ENCODE results near the gene MCF2L2.
A peak's percentile ranks its signal among the peaks of the same experiment; 100 is the strongest.
"Not testable (repeated sequence)": the region's sequence is repeated elsewhere in the genome, so short reads cannot be mapped to it uniquely, and the experiment has no call there.

Gene MCF2L2

DNA sequence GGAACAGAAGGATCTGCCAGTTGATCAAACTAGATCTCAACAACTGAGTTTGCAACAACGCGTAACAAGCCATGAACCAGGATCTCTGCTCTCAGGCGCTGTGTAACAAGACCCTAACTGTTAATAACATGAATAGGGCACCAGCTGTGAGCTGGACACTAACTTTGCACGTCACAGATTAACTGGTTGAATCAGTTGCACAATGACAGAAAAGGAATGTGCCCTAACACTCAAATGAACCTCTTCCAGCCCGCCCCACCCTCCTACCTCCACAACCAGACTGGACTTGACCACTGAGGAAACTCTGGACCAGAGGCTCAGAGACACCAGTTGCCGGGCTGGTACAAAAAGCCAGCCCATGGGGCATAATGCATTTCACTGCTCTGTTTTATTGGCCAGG, 34.3 kb downstream of the MCF2L2 start:
- no peak for DNase-seq

- no peak for DNase-seq
These were observed 34.8 kb downstream of the MCF2L2 start for GRCh38 chr3:183393625-183394024.

DNA sequence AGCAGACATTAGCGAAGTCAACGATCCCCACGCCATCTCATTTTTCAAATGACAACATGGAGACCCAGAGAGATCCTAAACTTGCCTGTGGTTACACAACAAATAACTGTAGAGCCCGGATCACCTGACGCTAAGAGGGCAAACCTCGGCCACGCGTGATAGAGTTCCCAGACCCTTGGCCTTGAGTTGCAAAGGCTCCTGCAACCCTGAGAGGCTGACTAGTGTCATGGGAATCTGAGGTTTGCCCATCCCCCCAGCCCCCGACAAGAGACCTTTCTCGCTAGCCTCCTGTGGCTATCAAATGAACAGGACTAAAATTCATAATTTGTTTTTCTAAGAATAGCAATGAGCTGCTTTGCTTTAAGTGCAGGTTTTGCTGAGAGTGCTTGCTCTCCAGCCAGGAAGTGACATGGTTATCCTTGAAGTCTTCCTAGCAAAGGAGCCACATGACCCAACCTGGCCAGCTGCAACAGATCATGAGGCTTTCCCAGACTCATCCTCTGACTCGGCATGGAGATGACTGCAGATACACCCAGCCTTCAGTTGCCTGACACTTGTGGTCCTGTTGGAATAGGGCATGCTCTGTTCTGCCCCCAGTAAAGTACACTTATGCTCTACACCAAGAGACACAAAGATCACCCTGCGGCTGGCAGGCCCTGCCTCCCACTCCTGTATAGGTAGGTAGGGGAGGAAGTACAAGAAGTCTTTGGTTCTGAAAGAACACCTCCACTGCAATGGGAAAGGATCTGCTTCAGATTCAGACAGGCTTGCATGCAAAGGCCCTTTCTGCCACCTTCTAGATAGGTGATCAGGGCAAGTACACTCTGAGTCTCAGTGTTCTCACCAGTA, 36.0 kb downstream of the MCF2L2 start:
- peak; percentile 77 for DNase-seq

DNA sequence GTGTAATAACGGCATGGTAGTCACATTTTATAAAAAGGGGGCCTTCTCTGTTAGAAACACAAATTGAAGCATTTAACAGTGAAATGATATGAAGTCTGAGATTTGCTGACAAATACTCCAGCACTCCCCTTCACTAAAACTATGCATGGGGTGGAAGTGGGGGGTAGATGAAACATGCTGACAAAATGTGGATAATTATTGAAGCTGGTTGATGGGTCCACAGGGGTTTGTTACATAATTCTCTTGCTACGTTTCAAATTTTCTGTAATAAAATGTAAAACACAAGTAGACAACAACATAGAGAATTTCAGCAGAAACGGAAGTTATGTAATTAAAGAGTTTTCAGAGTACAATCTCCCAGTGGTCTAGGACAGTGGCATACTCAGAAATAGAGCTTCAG, 37.0 kb downstream of the MCF2L2 start:
- DNase-seq: no peak

DNA sequence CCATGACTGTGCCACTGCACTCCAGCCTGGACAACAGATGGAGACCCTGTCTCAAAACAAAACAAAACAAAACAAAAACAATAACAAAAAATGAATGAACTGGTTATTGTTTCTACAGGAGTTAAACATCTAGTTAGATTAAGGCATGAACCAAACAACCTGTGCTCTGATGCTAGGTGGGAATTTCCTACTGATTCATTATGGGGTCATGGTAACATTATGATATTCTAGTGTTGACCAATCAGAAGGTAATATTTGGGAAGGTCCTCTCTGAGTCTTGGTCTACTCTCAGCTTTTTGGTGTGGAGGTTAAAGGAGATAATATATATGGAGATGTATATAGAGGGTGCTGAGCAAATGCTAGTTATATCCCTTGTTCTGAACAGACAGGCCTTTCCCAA, 37.6 kb downstream of the MCF2L2 start:
- no peak for DNase-seq

- no peak for DNase-seq
These were observed 40.1 kb downstream of the MCF2L2 start for GRCh38 chr3:183388213-183388895.

- DNase-seq: no peak
These were observed 40.6 kb downstream of the MCF2L2 start for GRCh38 chr3:183387797-183388196.

- DNase-seq: no peak
These were observed 41.8 kb downstream of the MCF2L2 start for GRCh38 chr3:183386651-183387050.

DNA sequence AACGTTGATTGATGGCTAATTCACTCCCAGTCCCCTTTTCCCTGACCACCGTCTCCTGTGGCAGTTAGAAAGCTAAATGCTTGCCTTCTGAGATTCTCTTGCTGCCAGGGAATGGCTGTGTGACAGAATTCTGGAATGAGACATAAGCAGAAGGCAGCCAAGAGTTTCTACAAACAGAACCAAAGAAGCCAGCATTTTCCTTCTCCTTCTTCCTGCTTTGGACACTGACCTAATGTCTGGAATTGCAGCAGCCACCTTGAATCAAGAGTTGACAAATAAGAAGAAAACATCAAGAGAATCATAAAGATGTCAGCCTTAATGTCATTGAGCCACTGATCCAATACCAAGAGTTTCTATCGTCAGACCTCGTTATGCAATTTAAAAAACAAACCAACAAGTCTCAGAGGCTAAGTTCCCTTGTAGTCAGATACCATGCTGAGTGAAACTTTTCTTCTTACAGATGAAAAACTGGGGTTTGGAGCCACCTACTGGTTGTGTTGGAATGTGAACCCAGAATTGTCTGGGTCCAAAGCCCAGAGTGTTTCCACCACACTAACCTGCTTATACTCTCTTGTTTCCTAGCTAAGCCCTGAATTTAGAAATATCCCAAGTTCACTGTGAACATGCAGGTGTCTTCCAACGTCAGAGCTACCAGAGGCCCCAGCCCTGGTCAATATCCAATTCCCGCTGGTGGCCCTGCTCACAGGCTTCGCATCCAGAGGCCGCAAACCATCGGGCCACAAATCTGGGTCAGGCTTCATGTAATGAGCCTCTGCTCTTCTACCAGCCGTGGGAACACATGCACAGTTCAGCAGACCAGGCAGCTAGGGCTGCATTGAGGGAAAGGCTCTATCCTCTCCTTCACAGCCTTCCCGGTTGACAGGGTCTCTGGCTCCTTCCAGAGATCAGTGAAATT, 42.5 kb downstream of the MCF2L2 start:
- DNase-seq: peak; percentile 65

GRCh38 chr3:183381673-183382072, 46.7 kb downstream of the MCF2L2 start:
- DNase-seq: no peak

DNA sequence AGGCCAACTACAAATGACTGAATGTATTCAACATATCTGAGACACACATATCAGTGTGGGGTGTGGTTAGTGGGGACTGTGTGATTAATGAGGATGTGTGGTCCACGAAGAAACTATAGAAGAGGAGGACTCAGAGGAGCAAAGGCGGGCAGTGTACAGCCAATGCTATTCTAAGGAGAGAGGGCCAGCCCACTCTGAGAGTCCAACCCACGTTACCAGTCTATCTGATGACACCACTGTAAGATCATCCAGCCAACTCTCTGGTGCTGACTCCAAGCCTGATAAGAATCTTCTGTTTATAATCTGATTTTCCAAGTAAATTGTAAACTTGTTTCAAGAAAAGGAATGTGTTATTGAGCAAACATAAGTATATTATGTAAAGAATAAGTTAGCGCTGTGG, 47.2 kb downstream of the MCF2L2 start:
- DNase-seq: no peak

GRCh38 chr3:183378951-183379350, 49.5 kb downstream of the MCF2L2 start:
- no peak for DNase-seq

- no peak for DNase-seq
These were observed 49.9 kb downstream of the MCF2L2 start for GRCh38 chr3:183378545-183378944.

- peak; percentile 97 for DNase-seq
These were observed 50.4 kb downstream of the MCF2L2 start for GRCh38 chr3:183378008-183378407.

GRCh38 chr3:183377307-183377959, 51.0 kb downstream of the MCF2L2 start:
- DNase-seq: peak; percentile 97

DNA sequence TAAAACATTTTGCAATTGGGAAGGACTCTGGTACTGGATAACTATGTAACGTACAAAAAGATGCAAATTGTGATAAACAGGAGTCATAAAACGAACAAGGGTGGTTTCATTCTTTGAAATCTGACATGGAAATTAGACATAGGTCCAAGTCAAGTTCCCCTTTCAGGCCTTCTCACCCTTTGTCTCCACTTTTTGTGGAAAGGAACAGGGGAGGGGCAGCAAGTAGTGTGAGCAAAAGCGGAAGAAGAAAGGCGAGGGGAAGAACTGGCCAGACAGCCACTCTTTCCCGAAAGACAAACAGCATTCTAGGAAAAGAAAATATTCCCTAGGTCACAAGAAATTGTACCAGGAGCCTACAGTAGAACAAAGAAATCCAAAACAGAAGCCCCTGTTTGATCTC, 52.6 kb downstream of the MCF2L2 start:
- no peak for DNase-seq

DNA sequence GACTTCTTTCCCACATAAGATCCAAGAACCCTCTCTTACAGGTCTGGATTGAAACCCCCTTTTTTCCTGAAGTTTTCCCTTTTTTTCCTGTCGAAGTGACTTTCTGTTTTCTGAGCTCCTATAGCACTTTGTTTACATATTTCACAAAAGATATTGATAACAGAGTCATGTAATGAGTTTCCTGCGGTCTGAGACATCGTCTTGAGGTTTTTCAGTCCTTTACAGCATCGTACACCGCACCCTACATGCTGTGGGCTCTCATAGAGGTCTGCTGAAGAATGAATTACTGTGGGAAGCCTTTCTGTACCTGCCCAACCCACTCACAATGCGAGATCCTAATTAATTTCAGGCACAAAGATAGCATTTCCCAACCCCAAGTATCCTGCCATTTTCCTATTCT, 53.1 kb downstream of the MCF2L2 start:
- no peak for DNase-seq

- DNase-seq: no peak
These were observed 55.5 kb downstream of the MCF2L2 start for GRCh38 chr3:183372911-183373310.

DNA sequence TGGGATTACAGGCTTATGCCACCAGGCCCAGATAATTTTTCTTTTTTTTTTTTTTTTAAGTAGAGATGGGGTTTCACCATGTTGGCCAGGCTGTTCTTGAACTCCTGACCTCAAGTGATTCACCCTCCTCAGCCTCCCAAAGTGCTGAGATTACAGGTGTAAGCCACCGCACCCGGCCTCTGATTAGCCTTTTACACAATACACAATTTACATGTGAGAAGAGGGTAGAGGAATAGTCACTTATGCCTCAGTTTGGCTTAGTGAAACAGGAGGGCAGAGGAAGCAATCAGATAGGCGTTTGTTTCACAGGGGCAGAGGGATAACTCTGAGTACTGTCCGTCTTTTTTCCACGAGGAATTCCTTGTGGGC, 56.8 kb downstream of the MCF2L2 start:
- DNase-seq: not testable (repeated sequence)

- no peak for DNase-seq
These were observed 58.0 kb downstream of the MCF2L2 start for GRCh38 chr3:183370391-183370790.

GRCh38 chr3:183369627-183370026, 58.8 kb downstream of the MCF2L2 start:
- no peak for DNase-seq

DNA sequence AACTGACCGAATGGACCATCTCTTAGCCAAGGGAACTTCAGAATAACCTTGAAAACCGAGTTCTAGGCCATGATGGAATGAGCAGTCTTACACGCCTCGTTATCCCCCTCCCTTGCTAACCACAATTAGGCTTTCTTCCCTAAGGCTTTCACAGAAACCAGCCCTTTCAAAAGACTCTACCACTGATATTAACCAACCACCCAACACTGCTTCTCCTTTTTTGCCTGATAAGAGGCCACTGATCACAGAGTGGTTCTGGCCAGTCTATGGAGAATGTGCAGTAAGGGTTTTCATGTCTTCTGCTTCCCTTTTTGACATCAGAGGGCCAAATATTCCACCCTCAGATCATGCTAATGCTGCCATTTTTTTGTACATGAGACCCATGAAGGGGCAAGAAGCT, 59.3 kb downstream of the MCF2L2 start:
- DNase-seq: no peak
